Epithelial cell of proximal tubule (primary cell): ENCODE data around the gene RANBP17. TPM values are rescaled to one million over a fixed set of nuclear protein-coding genes. Genes with fewer than 3 reads are reported as not detected.

ENCODE experiments used
- DNase-seq: peaks from one replicate; pipeline ENCODE4 v3.0.0-alpha.2; 2011; ENCODE audit warnings: low read depth
- H3K4me3 ChIP-seq: 2 replicates; pipeline ENCODE4 v1.5.1; 2011; ENCODE audit warnings: low read depth, mild to moderate bottlenecking, low read length
- CTCF ChIP-seq: conservative IDR thresholded peaks from 2 replicates; pipeline ENCODE4 v1.5.1; 2012; ENCODE audit warnings: low read depth, mild to moderate bottlenecking, low read length
- total RNA-seq: library from RNA; depleted of rRNA; stranded (reverse); fragments of >200 nt; gene quantifications from 2 replicates; pipeline ENCODE4 v1.2.3, GENCODE V29; 2015

Gene RANBP17
- total RNA-seq, 1 donor from 2014 or later = 15.0 TPM

GRCh38 chr5:170985486-170985885 lies 123.7 kb downstream of the RANBP17 start:
- H3K4me3 ChIP-seq = no peak overlapping the region
- no peak for TF ChIP-seq CTCF
- DNase-seq = peak; percentile 1

- peak; percentile 30 for TF ChIP-seq CTCF
- DNase-seq = peak; percentile 1
- no peak overlapping the region for H3K4me3 ChIP-seq
Observed at GRCh38 chr5:170986598-170986997, 124.8 kb downstream of the RANBP17 start.

GRCh38 chr5:170993476-170993875 lies 131.7 kb downstream of the RANBP17 start:
- no peak overlapping the region for H3K4me3 ChIP-seq
- DNase-seq = no peak
- no peak for TF ChIP-seq CTCF

GRCh38 chr5:171010086-171010485 lies 148.3 kb downstream of the RANBP17 start:
- TF ChIP-seq CTCF = no peak
- DNase-seq = no peak

GRCh38 chr5:171010816-171011215 lies 149.0 kb downstream of the RANBP17 start:
- TF ChIP-seq CTCF = no peak
- DNase-seq = no peak

More at GRCh38 chr5:171010086-171010485, 148.3 kb downstream of the RANBP17 start:
- no peak overlapping the region for H3K4me3 ChIP-seq

GRCh38 chr5:171023508-171023907 lies 161.7 kb downstream of the RANBP17 start:
- DNase-seq = no peak
- H3K4me3 ChIP-seq = no peak overlapping the region
- no peak for TF ChIP-seq CTCF

More at GRCh38 chr5:171010816-171011215, 149.0 kb downstream of the RANBP17 start:
- H3K4me3 ChIP-seq = no peak overlapping the region

- no peak overlapping the region for H3K4me3 ChIP-seq
- TF ChIP-seq CTCF = no peak
- no peak for DNase-seq
Observed at GRCh38 chr5:171024084-171024483, 162.3 kb downstream of the RANBP17 start.
